GM19025 (cell line): ENCODE results near the gene ODAD3.
"Not testable (repeated sequence)": the region's sequence is repeated elsewhere in the genome, so short reads cannot be mapped to it uniquely, and the experiment has no call there.

Source experiments
- ATAC-seq: cut with Tn5 transposase; IDR thresholded peaks from one replicate; pipeline ENCODE4 v1.9.1; 2021; ENCODE audit warnings: mild to moderate bottlenecking, low read depth, moderate library complexity; ENCODE audit not compliant: unreplicated experiment

ODAD3 gene

DNA sequence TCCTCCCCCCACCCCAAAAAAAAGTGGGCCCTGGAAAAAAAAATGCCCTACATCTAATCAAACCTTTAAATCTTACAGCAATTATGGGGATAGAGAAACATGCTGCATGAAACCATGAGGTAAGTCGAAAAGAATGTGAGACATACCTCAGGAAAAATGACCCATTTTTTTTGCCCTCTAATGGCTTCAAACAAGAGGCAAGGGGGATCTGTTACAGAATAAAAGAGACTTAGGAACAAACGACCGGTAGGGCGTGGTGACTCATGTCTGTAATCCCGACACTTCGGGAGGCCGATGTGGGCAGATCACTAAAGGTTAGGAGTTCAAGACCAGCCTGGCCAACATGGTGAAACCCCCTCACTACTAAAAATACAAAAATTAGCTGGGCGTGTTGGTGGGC, 24.2 kb downstream of the ODAD3 start:
- no peak for ATAC-seq

DNA sequence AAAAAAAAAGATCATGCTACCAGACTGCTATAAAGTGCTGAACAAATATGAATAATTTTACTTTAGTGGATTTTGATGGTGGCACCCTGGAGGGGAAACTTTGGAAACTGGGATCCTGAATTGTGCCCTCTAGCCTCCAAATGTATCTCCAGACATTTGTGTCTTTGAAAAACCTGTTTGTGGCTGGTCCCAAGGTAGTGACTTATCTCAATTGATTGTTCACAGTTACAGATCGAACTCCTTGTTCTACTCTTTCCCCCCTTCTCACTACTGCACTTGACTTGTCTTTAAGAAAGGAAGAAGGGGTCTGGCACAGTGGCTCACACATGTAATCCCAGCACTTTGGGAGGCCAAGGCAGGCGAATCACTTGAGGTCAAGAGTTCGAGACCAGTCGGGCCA, 26.3 kb downstream of the ODAD3 start:
- no peak for ATAC-seq

DNA sequence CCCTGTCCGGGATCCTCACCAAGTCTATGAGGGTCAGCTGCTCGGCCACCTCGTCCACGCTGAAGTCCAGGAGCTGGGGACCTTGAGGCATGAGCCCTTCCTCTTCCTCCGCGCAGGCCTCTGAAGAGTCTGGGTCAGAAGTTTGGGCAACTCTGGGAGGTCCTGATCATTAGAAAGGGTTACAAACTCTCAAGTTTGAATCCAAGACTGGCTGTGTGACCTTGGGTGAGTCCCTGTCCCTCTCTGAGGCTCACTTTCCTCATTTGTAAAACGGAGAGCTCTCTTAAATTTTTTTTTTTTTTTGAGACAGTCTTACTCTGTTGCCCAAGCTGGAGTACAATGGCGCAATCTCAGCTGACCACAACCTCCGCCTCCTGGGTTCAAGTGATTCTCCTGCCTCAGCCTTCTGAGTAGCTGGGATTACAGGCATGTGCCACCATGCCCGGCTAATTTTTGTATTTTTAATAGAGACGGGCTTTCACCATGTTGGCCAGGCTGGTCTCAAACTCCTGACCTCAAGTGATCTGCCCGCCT, 28.2 kb downstream of the ODAD3 start:
- not testable (repeated sequence) for ATAC-seq

DNA sequence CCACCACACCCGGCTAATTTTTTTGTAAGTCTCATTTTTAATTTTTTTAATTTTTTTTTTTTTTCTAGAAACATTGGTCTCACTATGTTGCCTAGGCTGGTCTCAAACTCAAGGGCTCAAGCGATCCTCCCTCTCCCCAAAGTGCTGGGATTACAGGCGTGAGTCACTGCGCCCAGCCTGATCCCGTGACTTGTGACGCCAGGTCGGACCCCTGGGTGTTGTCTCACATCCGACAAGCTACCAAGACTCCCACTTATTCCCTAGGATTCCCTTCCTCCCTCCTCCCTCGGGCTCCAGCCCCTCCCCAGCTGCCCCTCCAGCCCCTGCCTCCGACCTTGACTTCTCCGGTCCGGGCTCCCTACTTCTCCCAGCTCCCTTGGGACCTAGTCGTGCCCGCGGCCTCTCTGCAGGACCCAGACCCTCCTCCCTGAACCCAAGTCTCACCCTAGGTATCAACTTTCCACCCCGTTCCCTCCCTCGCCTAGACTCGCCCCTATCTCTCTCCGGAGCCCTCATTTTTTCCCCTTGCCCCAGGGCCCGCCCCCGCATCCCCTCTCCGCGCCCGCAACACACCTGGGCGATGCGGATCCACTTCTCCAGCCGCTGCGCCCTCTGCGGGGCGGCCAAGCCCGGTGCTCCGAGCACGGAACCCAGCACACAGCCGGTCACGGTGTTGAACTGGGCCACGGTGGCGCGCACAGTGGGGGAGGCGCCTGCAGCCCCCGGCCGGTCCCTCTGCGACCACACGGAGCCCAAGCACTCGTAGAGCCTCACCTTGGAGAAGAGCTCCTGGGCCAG, 28.9 kb downstream of the ODAD3 start:
- ATAC-seq, result no peak

DNA sequence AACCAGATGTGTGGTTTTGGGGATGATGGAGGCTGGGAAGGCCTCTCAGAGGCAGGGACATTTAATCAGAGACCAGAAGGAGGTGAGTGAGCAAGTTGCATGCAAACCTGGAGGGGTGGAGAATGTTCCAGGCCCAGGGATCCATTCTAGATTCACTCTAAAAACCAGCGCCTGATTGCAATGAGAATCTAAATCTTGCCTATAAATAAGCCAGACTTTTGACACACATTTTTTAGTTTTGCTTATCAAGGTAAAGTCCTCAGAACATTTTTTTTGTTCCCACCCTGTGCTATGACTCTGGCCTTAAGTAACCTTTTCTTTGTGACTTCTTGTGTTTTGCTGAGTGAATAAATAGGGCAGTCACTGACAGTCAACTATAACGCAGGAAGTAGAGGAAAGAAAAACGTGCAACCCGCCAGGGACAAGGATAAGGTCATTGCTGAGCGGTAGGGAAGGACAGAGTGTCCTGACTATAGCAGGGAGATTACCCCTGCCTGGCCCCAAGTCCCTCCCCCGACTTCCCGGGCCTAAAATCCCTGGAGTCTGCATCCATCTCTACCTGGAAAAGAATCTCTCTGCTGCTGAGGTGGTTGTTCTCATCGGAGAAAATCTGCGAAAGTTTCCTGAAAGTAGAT, 30.2 kb downstream of the ODAD3 start:
- no peak for ATAC-seq

DNA sequence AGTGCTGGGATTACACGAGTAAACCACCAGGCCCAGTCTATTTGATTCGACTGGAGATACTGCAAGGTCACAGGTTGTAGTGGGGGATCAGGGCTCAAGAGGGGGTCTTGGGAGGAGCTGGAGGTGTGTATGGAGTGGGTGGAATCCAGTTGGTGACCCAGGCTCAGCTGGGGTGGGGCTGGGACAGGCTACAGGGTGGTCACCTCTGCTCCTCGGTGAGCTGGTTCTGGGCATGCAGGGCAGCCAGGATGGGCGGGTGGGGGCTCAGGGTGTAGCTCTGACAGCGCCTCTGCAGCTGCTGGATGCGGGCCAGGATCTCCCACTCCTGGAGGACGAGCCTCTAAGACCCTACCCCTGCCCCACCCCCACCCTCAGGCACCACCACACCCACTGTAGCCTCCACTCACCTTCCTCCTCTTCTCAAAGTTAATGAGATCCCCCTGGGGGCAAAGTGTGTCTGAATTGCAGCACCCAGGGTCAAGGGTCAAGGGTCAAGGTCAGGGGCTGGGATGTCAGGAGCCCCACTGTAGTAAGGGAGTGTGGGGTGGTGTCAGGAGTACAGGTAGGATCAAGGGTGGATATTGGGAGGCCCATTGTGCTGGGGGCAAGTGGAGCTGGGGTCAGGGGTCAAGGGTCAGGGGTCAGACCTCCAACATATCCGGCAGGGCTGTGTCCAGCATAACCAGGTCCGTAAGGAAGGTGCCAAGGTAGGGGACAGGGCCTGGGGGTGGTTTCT, 32.9 kb downstream of the ODAD3 start:
- ATAC-seq, result no peak

DNA sequence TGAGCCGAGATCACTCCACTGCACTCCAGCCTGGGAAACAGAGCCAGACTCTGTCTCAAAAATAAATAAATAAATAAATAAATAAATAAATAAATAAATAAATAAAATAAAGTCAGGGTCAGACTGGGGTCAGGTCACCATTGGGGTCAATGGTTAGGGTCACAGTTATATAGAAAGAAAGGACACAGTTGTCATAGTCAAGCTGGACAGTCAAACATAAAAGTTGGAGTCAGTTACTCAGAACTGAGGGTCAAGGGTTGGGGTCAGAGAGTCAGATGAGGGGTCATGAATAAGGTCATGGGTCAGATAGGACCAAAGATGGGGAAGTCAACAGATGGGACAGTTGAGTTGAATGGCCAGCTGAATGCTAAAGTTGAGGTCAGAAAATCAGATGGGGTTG, 34.1 kb downstream of the ODAD3 start:
- no peak for ATAC-seq

DNA sequence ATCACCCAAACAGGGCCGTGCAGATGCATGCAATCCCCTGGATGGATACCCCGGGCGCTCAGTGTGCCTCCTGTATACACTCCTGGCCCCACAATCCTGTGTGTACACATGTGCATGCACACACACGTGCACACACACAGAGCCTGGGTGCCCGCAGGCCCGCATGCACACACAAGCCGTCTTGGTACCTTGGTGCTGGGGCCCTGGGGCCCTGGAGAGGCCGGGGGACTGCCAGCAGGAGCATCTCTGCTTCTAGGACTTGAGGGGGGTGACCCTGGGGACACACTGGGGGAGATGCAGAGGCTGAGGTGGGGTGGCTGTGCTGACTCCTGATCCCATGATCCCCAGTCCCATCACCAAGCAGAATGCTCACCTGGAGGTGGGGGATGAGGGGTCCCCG, 35.3 kb downstream of the ODAD3 start:
- ATAC-seq, result no peak

DNA sequence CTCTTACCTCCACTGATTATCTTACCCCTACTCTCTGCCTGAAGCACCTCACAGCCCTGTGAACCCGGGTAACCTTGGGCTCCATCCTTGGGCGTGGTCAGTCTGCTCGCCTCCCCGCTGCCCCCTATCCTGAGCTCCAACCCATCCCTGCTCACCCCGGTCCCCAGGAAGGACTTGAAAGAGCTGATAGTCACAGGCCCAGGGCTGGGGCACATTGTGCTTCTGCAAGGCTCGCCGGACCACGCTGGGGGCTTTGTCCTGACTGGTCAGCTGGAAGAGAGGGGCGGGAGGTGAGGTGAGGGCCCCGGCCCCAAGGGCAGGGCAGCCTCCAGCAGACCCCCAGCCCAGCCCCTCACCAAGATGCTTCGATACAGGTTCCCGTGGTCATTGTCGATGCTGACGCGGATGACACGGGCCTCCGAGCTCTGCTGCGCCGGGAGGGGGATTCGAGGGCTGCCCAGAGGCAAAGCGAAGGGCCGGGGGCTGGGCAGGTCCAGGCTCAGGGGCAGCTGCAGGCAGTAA, 37.8 kb downstream of the ODAD3 start:
- no peak for ATAC-seq

DNA sequence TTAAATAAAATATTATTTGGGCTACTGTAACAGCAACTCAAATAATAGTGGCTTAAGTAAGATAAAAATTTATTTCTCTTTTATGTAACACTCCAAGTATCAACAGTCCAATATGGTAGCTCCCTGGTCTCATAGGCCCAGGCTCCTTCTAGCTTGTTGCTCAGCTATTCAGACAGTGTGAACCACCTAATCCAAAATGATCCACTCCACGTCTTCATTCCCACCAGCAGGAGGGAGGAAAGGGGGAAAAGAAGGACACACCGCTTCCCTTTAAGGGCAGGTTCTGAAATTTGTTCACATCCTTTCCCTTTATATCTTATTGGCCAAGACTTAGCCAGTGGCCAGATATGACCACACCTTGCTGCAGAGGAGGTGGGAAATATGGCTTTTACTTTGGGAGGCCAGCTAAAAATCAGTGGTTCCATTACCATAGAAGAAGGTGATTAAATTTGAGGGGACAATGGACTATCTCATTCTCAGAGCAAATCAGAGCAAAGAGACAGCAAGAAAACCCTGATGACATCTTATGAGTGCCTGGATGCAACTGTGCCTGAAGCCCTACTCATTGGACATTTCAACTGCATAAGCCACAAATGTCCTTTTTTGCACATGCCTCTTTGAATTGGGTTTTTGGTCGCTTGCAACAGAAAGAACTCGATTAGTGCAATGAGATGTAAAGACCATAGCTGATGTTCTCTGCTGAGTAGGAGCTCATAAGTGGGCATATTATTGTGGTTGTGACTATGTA, 43.8 kb downstream of the ODAD3 start:
- ATAC-seq, result no peak

DNA sequence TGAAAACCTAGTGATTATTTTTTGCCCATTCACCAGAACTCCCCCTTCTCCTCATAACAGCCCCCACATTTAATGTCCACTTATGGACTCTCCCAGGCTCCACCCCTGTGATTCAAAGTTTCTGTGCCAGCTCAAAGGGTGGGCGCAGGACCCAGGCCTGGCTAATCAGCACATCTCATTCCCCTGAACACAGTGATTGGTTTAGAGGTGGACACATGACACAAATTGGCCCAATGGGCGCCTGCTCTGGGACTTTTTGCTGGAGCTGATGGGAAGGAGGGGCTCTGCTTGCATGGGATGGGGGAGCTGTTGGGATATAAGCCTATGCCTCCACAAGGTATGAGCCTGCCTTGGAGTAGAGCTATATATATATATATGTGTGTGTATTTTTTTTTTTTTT, 44.6 kb downstream of the ODAD3 start:
- no peak for ATAC-seq

DNA sequence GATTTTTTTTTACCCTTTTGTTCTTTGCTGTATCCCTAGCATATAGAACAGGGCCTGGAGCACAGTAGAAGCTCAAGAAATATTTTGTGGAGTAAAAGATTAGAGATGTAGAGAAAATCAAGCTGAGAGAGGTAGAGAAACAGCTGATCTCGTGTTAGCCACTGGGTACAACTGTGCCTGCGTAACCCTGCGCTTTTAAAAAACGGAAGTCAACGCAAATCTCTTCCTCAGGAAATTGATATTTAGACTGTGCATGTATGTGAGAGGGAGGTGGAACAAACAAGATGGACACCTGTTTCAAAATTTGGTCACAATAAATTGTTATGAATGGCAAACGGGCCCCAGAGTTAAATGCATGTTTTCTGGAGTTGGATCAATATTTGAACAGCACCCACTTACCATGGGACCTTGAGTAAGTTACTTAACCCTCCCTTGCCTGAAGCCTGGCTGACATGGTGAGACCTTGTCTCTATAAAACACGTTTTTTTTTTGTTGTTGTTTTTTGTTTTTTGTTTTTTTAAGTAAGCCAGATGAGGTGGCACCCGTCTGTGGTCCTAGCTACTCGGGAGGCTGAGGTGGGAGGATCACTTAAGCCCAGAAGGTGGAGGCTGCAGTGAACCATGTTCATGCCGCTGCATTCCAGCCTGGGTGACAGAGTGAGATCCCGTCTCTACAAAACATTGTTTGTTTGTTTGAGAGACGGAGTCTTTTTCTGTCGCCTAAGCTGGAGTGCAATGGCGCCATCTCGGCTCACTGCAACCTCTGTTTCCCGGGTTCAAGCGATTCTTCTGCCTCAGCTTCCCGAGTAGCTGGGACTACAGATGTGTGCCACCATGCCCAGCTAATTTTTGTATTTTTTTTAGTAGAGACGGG, 47.5 kb downstream of the ODAD3 start:
- ATAC-seq, result no peak

DNA sequence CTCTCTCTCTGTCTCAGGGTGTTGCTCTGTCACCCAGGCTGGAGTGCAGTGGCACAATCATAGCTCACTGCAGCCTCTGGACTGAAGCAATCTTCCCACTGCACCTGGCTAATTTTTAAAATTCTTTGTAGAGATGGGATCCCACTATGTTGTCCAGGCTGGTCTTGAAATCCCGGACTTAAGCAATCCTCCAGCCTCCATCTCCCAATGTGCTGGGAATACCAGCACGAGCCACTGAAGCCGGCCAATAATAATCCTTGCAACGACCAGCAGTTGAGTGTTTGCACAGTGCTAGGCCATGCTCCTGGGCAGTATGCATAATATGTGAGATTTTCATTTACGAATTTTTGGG, 50.2 kb downstream of the ODAD3 start:
- ATAC-seq, result no peak

DNA sequence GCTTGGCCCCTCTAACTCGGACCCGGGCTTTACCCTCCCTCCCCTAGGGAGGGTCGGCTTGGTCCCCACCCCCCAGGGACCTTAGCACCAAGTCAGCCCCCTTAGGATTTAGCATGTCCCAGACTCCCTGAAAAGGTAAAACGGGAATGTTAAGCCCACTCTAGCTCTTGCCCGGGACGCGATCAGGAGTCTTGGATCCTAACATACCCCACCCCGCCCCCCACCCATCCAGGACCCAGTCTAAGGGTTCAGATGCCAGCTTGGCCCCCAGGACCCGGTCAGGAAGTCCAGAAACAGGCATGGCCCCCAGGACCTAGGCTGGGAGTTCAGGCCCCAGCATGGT, 51.2 kb downstream of the ODAD3 start:
- ATAC-seq, result no peak

DNA sequence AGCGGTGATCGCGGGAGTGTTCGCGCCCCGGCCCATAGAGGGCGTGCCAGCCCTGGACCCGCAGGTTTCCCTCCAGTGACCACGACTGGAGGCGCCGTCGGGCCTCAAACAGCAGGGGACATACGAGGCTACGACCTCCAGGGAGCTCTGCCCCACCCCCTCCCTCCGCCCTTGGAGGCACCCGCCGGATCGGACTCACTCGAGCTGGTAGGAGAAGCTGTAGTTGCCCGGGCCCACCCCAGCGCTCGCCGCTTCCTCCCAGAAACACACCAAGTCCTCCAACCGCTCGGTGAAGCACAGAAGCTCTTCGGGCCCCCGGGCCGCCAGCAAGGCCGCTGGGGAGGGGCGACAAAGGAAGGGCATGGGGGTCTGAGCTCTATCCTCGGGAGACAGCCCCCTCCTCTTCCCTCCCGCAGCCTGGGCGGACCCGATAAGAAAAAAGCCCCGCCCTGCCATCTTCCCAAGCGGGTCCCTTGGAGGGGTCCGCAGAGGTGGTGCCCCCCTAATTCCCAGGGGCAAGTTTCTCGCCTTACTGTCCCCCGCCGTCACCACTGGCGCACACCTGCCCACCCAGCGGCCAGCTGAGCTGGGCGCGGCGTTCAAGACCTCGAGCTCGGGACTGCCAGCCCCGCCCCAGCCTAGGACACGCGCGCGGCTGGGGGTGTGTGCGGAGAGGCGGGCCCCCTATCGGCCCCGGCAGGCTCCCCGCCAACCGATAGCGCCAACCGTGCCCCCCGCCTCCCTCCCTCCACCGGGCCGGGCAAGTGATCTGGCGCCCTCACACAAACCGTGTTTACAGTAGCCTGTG, 51.8 kb downstream of the ODAD3 start:
- ATAC-seq, result no peak

DNA sequence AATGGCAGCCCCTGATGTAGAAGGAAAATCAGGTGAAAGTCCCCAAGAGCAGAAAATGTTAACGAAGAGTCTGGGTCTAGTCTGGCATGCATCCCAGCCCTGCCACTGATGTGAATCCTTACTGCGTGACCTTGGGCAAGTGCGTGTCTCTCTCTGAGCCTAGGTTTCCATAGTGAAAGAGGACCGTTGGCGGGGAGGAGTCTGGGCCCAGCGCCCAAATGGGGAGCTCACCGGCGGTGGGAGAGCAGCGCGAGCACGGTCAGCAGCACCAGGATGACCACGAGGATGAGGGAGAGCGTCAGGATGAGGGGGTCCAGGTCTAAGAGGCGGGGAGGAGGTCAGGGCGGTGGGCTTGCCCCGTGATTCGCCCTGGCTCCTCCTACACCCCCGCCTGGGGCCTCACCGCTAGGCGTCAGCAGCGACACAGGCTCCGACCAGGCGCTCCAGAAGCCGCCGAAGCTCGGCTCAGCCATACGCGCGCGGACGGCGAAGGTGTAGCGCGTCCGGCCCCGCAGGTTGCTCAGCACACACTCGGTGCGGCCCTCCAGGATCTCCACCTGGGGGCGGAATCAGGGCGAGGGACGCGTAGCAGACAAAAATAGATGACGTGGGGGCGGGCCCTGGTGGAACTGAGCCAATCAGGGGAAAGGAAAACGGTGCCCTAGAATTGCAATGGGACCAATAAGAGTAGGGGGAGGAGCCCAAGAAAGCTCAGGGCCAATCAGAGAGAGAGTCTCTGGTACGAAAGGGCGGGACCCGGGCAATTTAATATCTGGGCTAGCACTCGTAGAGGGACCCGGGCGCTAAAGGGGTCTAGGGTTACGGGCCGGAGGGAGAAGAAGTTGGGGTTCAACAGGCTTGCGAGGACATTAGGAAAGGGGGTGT, 54.0 kb downstream of the ODAD3 start:
- peak; percentile 73 for ATAC-seq

DNA sequence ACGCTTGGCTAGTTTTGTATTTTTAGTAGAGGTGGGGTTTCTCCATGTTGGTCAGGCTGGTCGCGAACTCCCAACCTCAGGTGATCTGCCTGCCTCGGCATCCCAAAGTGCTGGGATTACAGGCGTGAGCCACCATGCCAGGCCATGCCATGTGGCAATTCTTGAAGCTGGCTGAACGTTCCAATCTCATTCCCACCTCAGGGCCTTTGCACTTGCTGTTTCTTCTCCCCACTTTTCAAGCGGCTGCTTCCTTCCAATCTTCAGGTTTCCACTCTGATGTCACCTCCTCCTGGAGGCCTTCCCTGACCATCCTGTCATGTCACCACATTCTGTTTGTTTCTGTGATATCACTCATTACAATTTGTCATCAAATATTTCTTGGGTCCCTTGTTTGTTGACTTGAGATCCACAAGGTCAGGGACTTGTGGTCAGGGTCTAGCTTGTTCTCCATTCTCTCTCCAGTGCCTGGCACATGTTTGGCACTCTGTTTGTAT, 55.0 kb downstream of the ODAD3 start:
- no peak for ATAC-seq
